ENCODE data around the gene MRPL54.

Gene MRPL54

DNA sequence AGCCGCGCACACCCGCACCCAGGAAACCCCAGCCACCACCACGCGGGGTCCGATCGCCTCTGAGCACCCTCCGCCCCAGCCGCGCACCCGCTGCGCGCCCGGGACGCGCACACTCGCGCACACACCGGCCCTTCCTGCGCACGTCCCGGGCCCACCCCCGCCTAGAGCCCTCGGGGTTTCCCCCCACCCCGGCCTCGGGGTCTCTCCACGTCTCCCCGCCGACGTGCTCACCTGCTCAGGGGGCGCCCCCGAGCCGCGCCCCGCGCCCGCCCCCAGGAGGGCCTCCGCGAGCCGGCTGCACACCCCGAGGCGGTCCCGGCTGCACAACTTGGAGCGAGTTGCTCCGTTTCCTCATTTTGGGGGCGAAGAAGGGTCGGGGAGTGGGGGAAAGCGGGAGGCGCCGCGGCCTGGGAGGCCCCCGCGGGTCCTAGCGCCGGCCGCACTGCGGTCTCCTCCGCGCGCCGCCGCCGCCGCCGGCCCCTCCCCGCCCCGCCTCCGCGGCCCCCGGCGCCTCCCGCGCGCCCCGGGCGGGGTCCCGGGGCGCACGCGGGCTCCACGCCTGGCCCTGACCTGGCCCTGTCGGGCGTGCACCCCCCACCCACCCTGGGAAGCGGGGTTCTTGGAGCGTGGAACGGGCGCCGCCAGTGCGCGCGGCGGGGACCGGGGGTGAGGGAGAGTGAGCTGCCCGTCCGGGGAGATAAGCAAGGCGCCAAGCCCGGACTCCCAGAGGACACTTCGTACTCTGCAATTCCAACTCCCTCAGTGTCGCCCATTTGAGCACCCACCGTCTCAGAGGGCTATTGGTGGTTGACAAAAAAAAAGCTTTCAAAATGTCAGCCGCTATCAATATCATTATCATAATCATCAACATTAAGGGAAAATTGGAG lies 23.7 kb downstream of the MRPL54 start, which contains the start of gene MATK:
Gene MATK, minus strand, starts transcription at position 444 of the 887 bp plus-strand sequence. CDS start 1,246 bp downstream, outside the sequence.
- H3K4me1 Mint-ChIP-seq: peaks cover 39% of the 10 kb centered on the region
- no peak for DNase-seq (ENCODE audit: low spot score in 2 of 2)
- H3K27me3 Mint-ChIP-seq: no peaks in the 10 kb centered on the region
- peak within 1 kb of the TSS; percentile 82 for H3K4me3 Mint-ChIP-seq
- peak within 1 kb of the TSS; percentile 79 for H3K27ac Mint-ChIP-seq (ENCODE audit: low read depth)
- peaks cover 19% of the 10 kb centered on the region for H3K36me3 Mint-ChIP-seq (ENCODE audit: insufficient read depth)
- H3K9me3 Mint-ChIP-seq: peaks cover 7% of the 10 kb centered on the region
- ATAC-seq (replicated peaks; ENCODE audit: extremely low read depth, poor library complexity, severe bottlenecking): peak; percentile 21

DNA sequence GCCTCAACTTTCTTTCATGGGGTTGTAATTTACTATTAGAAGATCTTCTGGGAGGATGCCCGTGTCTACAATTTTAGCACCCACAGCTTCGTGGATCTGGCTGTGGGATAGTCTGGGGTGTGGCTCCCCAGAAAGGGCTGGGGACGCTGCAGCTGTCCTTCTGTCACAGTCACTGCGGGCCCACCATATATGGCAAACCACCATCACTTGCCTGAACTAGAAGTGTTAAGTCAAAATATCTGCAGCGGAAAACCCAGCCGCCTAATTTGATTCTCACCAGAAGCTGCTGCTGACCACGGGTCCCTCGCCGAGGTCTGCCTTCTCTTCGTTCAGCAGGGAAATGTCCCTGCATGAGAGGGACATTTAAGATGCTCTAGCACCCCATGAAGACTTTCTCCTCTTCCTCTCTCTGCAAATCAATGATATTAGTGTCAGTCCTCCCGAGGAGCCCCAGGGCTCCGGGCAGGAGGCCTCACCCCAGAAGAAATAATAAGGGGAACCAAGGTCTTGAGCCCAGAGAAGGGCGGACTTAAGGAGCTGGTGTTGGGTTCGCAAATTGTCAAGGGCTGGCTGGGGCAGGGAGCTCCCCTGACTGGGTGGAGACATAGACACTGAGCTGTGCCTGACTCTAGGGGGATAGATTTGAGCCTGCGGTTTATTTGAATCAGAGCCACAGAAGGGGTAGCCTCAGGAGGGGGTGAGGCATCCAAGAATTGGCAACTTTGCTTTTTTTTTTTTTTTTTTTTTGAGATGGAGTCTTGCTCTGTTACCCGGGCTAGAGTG lies 26.7 kb downstream of the MRPL54 start:
- peak overlapping the region; percentile 81 for H3K27ac Mint-ChIP-seq (ENCODE audit: low read depth)
- peaks cover 34% of the 10 kb centered on the region for H3K4me1 Mint-ChIP-seq
- H3K36me3 Mint-ChIP-seq (ENCODE audit: insufficient read depth): peaks cover 9% of the 10 kb centered on the region
- no peaks in the 10 kb centered on the region for H3K27me3 Mint-ChIP-seq
- peak overlapping the region; percentile 70 for H3K4me3 Mint-ChIP-seq
- H3K9me3 Mint-ChIP-seq: no peaks in the 10 kb centered on the region
- ATAC-seq (replicated peaks; ENCODE audit: extremely low read depth, poor library complexity, severe bottlenecking) (peak; percentile 70), DNase-seq (ENCODE audit: low spot score in 2 of 2) (peak; percentile 26 to 57)

DNA sequence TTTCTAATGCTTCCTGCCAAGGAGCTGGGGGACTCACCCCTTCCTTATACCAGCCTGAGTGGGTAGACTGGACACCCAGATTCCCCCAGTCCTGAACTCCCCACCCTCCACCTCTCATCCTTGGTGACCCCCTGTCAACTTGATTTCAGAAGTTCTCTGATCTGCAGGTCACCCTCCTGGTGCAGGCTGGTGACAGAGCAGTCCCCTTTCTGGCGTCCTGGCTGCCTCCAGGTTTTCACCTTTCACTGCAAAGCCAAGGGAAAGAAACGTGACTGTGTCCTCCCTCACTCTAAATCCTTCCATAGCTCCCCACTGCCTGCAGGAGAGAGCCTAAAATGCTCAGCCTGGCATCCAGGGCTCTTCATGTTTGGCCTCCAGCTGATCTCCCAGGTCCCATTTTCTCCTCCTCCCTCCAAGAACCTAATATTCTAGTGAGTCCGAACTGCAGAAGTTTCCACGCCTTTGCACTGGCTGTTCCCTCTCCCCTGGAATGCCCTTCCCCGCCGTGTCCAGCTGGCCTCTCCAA lies 27.8 kb downstream of the MRPL54 start:
- peaks cover 26% of the 10 kb centered on the region for H3K4me1 Mint-ChIP-seq
- DNase-seq (ENCODE audit: low spot score in 2 of 2): no peak
- ATAC-seq (replicated peaks; ENCODE audit: extremely low read depth, poor library complexity, severe bottlenecking): no peak
- peaks cover 8% of the 10 kb centered on the region for H3K36me3 Mint-ChIP-seq (ENCODE audit: insufficient read depth)
- peak overlapping the region; percentile 40 for H3K4me3 Mint-ChIP-seq
- no peaks in the 10 kb centered on the region for H3K27me3 Mint-ChIP-seq
- no peaks in the 10 kb centered on the region for H3K9me3 Mint-ChIP-seq
- H3K27ac Mint-ChIP-seq (ENCODE audit: low read depth): peak overlapping the region; percentile 68

DNA sequence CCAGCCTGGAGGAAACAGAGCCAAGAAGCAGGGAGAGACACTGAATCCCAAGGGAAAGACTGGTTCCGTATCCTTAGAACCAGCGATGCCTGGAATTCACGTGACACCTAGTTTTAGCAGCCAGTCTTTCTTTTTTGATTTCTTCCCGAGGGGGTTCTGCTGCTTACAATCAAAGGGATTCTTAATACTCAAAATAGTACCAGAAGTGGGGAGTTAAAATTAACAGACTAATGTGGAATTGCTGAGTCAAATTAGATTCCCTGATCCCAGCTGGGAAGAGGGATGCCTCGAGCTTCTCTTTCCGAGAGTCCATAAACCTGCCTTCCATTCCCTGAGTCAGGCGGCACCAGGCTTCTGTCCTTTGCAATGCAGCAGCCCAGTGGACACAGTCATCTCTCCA lies 28.5 kb downstream of the MRPL54 start:
- H3K27me3 Mint-ChIP-seq: no peaks in the 10 kb centered on the region
- H3K4me3 Mint-ChIP-seq: peak overlapping the region; percentile 40
- H3K4me1 Mint-ChIP-seq: peaks cover 26% of the 10 kb centered on the region
- H3K36me3 Mint-ChIP-seq (ENCODE audit: insufficient read depth): peaks cover 7% of the 10 kb centered on the region
- H3K27ac Mint-ChIP-seq (ENCODE audit: low read depth): peak overlapping the region; percentile 68
- ATAC-seq (replicated peaks; ENCODE audit: extremely low read depth, poor library complexity, severe bottlenecking): no peak
- no peak for DNase-seq (ENCODE audit: low spot score in 2 of 2)
- H3K9me3 Mint-ChIP-seq: no peaks in the 10 kb centered on the region

DNA sequence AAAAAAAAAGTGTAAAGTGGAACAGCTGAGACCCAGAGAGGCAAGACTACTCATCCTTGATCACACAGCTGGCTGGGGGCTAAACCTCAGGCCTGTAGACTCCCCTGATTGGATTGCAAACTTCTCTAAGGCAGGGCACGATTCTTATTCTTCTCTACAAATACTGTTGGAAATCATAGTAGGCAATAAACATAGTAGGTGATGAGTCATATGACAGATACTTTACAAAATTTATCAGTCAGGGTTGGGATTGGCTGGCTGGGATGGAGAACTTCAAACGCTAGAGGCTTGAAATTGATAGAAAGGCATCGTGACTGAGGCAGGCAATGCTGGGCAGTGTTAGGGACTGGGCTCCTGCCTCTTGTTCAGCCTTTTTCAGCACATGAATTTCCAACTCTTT lies 29.6 kb downstream of the MRPL54 start:
- Mint-ChIP-seq H3K9me3 (peaks cover 5% of the 10 kb centered on the region), H3K27me3 (no peaks in the 10 kb centered on the region), H3K4me1 (peaks cover 33% of the 10 kb centered on the region), H3K27ac (ENCODE audit: low read depth) (no peak overlapping the region), H3K4me3 (no peak overlapping the region), H3K36me3 (ENCODE audit: insufficient read depth) (peaks cover 9% of the 10 kb centered on the region)
- no peak for ATAC-seq (replicated peaks; ENCODE audit: extremely low read depth, poor library complexity, severe bottlenecking)
- DNase-seq (ENCODE audit: low spot score in 2 of 2): no peak

- ATAC-seq (replicated peaks; ENCODE audit: extremely low read depth, poor library complexity, severe bottlenecking): no peak
- peaks cover 38% of the 10 kb centered on the region for H3K4me1 Mint-ChIP-seq
- no peaks in the 10 kb centered on the region for H3K27me3 Mint-ChIP-seq
- H3K36me3 Mint-ChIP-seq (ENCODE audit: insufficient read depth): peaks cover 11% of the 10 kb centered on the region
- no peak overlapping the region for H3K27ac Mint-ChIP-seq (ENCODE audit: low read depth)
- H3K4me3 Mint-ChIP-seq: no peak overlapping the region
- DNase-seq (ENCODE audit: low spot score in 2 of 2): no peak
- peaks cover 5% of the 10 kb centered on the region for H3K9me3 Mint-ChIP-seq
These were observed 31.3 kb downstream of the MRPL54 start for GRCh38 chr19:3793799-3794198.

DNA sequence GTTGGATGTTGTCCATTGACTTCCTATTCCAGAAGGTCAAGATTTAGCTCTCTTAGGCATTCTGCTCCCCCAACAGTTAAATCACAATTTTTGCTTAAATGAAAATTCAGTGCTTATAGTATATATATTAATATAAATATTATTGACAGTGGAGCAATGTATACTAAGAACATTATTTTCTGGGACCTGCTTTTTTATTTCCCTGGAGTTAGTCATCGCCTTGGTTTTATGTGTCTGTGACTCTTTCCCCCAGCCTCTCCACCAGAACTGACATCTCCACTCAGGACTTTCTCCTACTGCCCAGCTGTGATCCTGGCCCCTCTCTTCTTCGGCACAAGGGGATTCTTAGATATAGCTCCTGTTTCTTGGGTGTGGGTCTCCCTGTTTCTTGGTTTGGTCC lies 33.9 kb downstream of the MRPL54 start:
- no peak for ATAC-seq (replicated peaks; ENCODE audit: extremely low read depth, poor library complexity, severe bottlenecking)
- peak overlapping the region; percentile 10 for H3K27ac Mint-ChIP-seq (ENCODE audit: low read depth)

DNA sequence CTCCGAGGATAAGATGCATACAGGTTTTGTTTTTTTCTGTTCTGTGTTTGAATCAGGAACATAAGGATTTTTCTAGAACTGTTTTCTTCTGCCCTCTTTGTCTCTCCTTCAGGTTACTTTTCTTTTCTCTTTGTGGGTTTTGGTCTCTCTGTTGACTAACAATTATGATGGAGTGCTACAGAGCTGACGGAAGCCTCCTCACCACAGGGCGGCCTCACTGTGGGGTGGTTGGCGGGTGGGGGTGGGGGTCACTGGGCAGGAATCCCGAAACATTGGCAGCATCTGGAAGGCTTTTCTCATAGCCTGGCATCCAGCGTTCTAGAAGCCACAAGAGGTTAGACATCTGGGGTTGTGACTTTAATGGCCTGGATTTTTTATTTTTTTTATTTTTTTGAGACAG lies 35.7 kb downstream of the MRPL54 start:
- peaks cover 5% of the 10 kb centered on the region for H3K9me3 Mint-ChIP-seq
- peaks cover 31% of the 10 kb centered on the region for H3K4me1 Mint-ChIP-seq
- no peaks in the 10 kb centered on the region for H3K27me3 Mint-ChIP-seq
- ATAC-seq (replicated peaks; ENCODE audit: extremely low read depth, poor library complexity, severe bottlenecking) (peak; percentile 87), DNase-seq (ENCODE audit: low spot score in 2 of 2) (peak in 1 of 2 donors; percentile 28)
- H3K27ac Mint-ChIP-seq (ENCODE audit: low read depth): peak overlapping the region; percentile 7
- peaks cover 14% of the 10 kb centered on the region for H3K36me3 Mint-ChIP-seq (ENCODE audit: insufficient read depth)
- peak overlapping the region; percentile 43 for H3K4me3 Mint-ChIP-seq

More for the DNA sequence above, 33.9 kb downstream of the MRPL54 start:
- H3K36me3 Mint-ChIP-seq (ENCODE audit: insufficient read depth): peaks cover 12% of the 10 kb centered on the region
- H3K27me3 Mint-ChIP-seq: no peaks in the 10 kb centered on the region
- no peak overlapping the region for H3K4me3 Mint-ChIP-seq
- H3K9me3 Mint-ChIP-seq: peaks cover 5% of the 10 kb centered on the region
- H3K4me1 Mint-ChIP-seq: peaks cover 29% of the 10 kb centered on the region
- no peak for DNase-seq (ENCODE audit: low spot score in 2 of 2)

GRCh38 chr19:3800996-3801395 lies 38.5 kb downstream of the MRPL54 start:
- peaks cover 13% of the 10 kb centered on the region for H3K36me3 Mint-ChIP-seq (ENCODE audit: insufficient read depth)
- no peak for ATAC-seq (replicated peaks; ENCODE audit: extremely low read depth, poor library complexity, severe bottlenecking)
- peak overlapping the region; percentile 67 for H3K4me3 Mint-ChIP-seq
- peak overlapping the region; percentile 82 for H3K27ac Mint-ChIP-seq (ENCODE audit: low read depth)
- peaks cover 32% of the 10 kb centered on the region for H3K4me1 Mint-ChIP-seq
- H3K27me3 Mint-ChIP-seq: no peaks in the 10 kb centered on the region
- peaks cover 5% of the 10 kb centered on the region for H3K9me3 Mint-ChIP-seq
- no peak for DNase-seq (ENCODE audit: low spot score in 2 of 2)

DNA sequence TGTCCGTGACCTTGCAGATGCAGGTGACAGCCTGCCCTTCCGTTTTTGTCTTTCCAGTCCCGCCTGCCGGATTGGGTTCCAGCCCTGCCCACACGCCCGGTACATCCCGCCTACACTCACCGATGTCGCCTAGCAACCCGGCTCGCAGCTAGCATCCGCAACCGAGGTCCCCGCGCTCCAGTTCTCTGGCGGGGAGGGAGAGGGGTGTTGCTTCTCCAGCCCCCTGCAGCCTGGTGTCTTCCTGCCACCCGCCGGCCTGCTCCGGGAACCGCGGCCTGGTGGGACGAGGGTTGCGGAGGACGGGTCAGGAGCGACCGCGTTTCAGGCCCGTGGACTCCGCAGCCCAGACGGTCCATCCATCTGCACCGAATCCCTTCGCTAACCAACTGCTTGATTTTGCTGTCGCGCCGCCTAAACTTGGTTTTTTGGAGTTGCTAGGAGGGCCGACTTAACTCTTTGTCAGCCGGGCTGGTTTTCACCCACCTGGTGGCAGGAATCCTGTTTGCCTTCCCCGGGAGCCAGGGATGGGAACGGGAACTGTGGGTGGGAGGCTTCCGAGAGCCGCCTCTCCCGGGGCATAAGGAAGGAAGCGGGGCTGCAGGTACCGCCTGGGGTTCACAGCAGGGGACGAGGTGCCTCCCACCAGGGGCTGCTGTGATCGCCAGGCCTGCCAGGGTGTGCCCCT lies 39.1 kb downstream of the MRPL54 start:
- Mint-ChIP-seq H3K4me3 (peak overlapping the region; percentile 67), H3K27ac (ENCODE audit: low read depth) (peak overlapping the region; percentile 82), H3K36me3 (ENCODE audit: insufficient read depth) (peaks cover 13% of the 10 kb centered on the region)

DNA sequence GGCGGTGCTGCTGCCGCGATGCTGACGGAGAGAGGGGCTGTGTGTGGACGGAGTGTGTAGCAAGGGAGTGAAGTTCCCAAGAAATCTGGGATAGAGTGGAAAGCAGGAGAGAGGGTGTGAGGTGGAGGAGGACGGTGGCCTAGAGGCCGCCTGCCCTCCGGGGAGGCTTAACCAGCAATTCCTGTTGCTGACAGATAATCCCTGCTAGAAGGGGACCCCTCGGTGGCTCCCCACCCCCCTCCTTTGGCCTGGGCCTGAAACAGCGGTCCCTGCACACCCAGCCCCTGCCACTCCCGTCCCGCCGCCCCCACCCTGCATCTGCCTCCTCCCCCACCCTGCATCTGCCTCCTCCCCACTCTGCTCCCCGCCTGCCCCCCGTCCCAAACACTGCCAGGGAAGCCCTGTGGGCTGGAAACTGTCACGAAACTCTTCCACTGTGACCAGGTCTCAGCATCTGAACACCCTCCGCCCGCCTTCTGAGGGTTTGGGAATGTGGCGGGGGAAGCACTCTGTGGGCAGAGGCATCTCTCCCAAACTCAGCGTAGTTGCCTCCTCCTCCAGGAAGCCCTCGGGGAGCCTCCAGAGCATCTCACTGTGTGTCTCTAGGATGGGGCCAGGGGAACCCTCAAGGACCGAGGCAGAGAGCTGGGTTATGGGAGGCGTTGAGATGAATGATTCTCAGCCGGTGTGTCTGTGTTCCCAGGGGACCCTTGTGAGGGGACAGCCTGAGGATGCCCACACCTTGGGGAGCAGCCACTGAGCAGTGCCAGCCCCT lies 40.8 kb downstream of the MRPL54 start:
- Mint-ChIP-seq H3K4me3 (no peak overlapping the region), H3K36me3 (ENCODE audit: insufficient read depth) (peaks cover 9% of the 10 kb centered on the region), H3K4me1 (peaks cover 29% of the 10 kb centered on the region), H3K27ac (ENCODE audit: low read depth) (peak overlapping the region; percentile 51), H3K27me3 (no peaks in the 10 kb centered on the region), H3K9me3 (no peaks in the 10 kb centered on the region)
- ATAC-seq (replicated peaks; ENCODE audit: extremely low read depth, poor library complexity, severe bottlenecking): no peak
- DNase-seq (ENCODE audit: low spot score in 2 of 2): no peak

More for the DNA sequence above, 39.1 kb downstream of the MRPL54 start:
- H3K9me3 Mint-ChIP-seq: peaks cover 5% of the 10 kb centered on the region
- ATAC-seq (replicated peaks; ENCODE audit: extremely low read depth, poor library complexity, severe bottlenecking) (peak; percentile 73), DNase-seq (ENCODE audit: low spot score in 2 of 2) (peak; percentile 42 to 60)
- H3K4me1 Mint-ChIP-seq: peaks cover 33% of the 10 kb centered on the region
- no peaks in the 10 kb centered on the region for H3K27me3 Mint-ChIP-seq

Data from central memory CD8-positive, alpha-beta T cell (primary cell).